Measurements from ENCODE around the gene TSN.
"Not testable (repeated sequence)": the region's sequence is repeated elsewhere in the genome, so short reads cannot be mapped to it uniquely, and the experiment has no call there.

TSN gene

GRCh38 chr2:121755237-121756111 is at the start of gene TSN:
Gene TSN (plus strand): TSS chr2:121755651. CDS start chr2:121755780, 129 bp downstream.
- H3K27ac ChIP-seq, result peak within 1 kb of the TSS; percentile 89
- TF ChIP-seq, protein P1, sequence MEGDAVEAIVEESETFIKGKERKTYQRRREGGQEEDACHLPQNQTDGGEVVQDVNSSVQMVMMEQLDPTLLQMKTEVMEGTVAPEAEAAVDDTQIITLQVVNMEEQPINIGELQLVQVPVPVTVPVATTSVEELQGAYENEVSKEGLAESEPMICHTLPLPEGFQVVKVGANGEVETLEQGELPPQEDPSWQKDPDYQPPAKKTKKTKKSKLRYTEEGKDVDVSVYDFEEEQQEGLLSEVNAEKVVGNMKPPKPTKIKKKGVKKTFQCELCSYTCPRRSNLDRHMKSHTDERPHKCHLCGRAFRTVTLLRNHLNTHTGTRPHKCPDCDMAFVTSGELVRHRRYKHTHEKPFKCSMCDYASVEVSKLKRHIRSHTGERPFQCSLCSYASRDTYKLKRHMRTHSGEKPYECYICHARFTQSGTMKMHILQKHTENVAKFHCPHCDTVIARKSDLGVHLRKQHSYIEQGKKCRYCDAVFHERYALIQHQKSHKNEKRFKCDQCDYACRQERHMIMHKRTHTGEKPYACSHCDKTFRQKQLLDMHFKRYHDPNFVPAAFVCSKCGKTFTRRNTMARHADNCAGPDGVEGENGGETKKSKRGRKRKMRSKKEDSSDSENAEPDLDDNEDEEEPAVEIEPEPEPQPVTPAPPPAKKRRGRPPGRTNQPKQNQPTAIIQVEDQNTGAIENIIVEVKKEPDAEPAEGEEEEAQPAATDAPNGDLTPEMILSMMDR (conservative IDR thresholded peaks at IDR 0.05), result no peak

GRCh38 chr2:121705958-121706357 is 49.5 kb upstream of the TSN start:
- TF ChIP-seq, protein P1 (conservative IDR thresholded peaks at IDR 0.05), result no peak
- H3K27ac ChIP-seq, result no peak overlapping the region

- H3K27ac ChIP-seq, result no peak overlapping the region
- TF ChIP-seq, protein P1 (conservative IDR thresholded peaks at IDR 0.05), result no peak
Measured at GRCh38 chr2:121707344-121707919, 48.0 kb upstream of the TSN start.

GRCh38 chr2:121707920-121708361 is 47.5 kb upstream of the TSN start:
- H3K27ac ChIP-seq, result no peak overlapping the region

DNA sequence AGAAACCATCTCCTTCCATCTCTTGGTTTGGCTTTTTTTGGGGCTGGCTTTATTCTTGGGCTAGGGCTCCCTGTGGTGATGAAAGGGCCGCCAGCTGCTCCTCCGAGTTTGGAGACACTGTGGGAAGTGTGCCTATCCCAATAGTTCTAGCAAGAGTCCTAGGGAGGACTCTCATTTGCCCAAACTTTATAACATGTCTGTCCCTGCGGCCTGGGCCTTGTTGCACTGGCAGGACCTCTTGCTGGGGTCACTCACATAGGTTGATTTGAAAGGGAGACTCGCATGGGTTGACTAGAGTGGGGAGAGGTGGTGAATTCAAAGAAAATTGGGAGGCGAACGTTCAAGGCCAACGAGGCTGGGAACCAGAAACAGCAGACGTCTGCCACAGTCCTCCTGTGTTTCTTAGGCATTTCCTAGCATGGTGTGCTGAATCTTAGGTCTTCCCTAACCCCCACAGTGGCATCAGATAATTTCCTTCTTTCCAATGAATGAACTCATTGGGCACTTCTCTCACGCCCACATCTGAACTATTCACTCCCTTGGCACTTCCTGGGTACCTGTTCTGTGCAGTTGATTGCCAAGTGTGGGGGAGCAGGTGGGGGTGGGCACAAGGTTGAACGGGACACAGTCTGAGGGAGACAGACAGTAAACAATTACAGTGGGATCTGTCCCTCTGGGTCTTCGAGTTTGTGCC is 45.5 kb upstream of the TSN start:
- H3K27ac ChIP-seq, result no peak overlapping the region
- TF ChIP-seq, protein P1 (conservative IDR thresholded peaks at IDR 0.05), result no peak

More at GRCh38 chr2:121707920-121708361, 47.5 kb upstream of the TSN start:
- TF ChIP-seq, protein P1 (conservative IDR thresholded peaks at IDR 0.05), result no peak

- TF ChIP-seq, protein P1 (conservative IDR thresholded peaks at IDR 0.05), result no peak
- no peak overlapping the region for H3K27ac ChIP-seq
Measured at GRCh38 chr2:121710470-121711170, 44.8 kb upstream of the TSN start.

DNA sequence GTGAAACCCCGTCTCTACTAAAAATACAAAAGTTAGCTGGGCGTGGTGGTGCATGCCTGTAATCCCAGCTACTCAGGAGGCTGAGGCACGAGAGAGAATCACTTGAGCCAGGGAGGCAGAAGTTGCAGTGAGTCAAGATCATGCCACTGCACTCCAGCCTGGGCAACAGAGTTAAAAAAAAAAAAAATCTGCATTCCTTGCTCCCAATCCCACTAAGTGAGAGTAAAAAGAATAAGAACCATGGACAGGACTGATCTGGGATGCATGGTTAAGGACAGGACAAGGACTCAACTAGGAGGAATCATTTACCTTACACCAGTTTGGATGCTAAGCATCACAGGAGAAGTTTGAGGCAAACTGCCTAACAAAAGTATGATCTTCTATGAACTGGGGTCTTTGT is 44.0 kb upstream of the TSN start:
- H3K27ac ChIP-seq, result not testable (repeated sequence)

All from VCaP (cell line).